Neural progenitor cell (in vitro differentiated cells): Measurements from ENCODE around the gene STK11IP.

ENCODE experiments used
- CTCF ChIP-seq: fragments of 200-600 bp; sonication (generic); IDR thresholded peaks from 2 replicates; pipeline ENCODE4 v1.5.1; 2017; ENCODE audit warnings: antibody characterized with exemption, mild to moderate bottlenecking
- EZH2 ChIP-seq: fragments of 200-600 bp; sonication (generic); IDR thresholded peaks from 2 replicates; pipeline ENCODE4 v1.6.1; 2017; ENCODE audit warnings: antibody characterized with exemption, mild to moderate bottlenecking, moderate library complexity

DNA sequence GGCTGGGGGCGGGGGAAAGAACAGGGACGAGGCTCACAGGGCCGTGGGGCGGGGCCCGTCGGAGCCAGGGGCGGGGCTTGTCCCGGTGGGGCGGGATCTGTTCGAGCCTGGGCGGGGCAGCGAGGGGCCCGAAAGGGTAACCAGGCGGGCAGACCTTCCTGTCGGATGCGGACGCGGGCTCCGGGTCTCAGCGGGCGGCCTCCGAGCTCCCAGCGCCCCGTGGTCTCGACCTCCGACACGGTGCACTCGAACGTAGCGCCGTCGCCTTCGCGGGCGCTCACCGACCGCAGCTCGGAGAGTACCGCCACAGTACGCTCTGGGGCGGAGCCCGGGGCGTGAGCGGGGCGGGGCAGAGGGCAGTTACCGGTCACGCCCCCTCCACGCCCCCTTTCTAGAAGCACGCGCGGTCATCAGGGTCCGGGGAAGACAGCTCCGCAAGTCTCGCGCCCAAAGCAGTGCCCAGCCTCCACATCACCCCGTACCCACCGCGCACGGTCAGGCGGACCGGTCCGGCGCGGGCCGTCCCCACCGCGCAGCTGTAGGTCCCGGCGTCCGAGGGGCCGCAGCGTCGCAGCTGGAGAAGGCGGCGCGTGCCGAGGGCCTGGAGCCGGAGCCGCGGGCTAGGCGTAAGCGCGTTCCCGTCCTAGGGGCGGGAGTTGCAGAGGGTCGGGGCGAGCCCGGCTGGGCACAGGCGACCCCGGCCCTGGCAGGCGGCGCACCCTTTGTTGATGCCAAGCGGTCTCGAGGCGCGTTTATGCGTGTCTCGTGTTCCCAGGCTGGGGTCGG, 45.1 kb upstream of the STK11IP start:
- TF ChIP-seq CTCF, result no peak
- peak; percentile 59 for TF ChIP-seq EZH2
